SK-N-MC (cell line): ENCODE results near the gene BRICD5.

ENCODE experiments used
- DNase-seq: peaks from one replicate; pipeline ENCODE4 v3.0.0-alpha.2; 2011; ENCODE audit warnings: low read depth, low spot score
- H3K27ac ChIP-seq: fragments of 200-600 bp; sonication (generic); 2 replicates; pipeline ENCODE4 v1.5.1; 2016; ENCODE audit warnings: mixed run types
- H3K36me3 ChIP-seq: fragments of 200-600 bp; sonication (generic); 2 replicates; pipeline ENCODE4 v1.6.1; 2017; ENCODE audit warnings: antibody characterized with exemption, low read length, mixed read lengths; ENCODE audit not compliant: insufficient read depth
- H3K4me3 ChIP-seq: fragments of 200-600 bp; sonication (generic); 2 replicates; pipeline ENCODE4 v1.5.1; 2016
- H3K9ac ChIP-seq: fragments of 200-600 bp; sonication (generic); 2 replicates; pipeline ENCODE4 v1.8.0; 2017; ENCODE audit warnings: mixed run types, mixed read lengths; ENCODE audit not compliant: insufficient read length
- H3K9me3 ChIP-seq: fragments of 200-600 bp; sonication (generic); 2 replicates; pipeline ENCODE4 v1.6.1; 2017; ENCODE audit warnings: low read depth, mild to moderate bottlenecking, antibody characterized with exemption, low read length, moderate library complexity, mixed read lengths
- EZH2 ChIP-seq: fragments of 200-600 bp; sonication (generic); IDR thresholded peaks from one replicate; pipeline ENCODE4 v1.6.1; 2017; ENCODE audit warnings: antibody characterized with exemption
- FOXP2 ChIP-seq: optimal IDR thresholded peaks from 2 replicates; pipeline ENCODE3; 2011; ENCODE audit warnings: mild to moderate bottlenecking, moderate library complexity; ENCODE audit not compliant: insufficient read depth; ENCODE audit errors: extremely low read length, control extremely low read depth
- POLR2AphosphoS5 ChIP-seq: IDR thresholded peaks from 2 replicates; pipeline ENCODE4 v1.6.1; 2012; ENCODE audit warnings: mild to moderate bottlenecking, low read depth, low read length, borderline replicate concordance

Gene BRICD5

DNA sequence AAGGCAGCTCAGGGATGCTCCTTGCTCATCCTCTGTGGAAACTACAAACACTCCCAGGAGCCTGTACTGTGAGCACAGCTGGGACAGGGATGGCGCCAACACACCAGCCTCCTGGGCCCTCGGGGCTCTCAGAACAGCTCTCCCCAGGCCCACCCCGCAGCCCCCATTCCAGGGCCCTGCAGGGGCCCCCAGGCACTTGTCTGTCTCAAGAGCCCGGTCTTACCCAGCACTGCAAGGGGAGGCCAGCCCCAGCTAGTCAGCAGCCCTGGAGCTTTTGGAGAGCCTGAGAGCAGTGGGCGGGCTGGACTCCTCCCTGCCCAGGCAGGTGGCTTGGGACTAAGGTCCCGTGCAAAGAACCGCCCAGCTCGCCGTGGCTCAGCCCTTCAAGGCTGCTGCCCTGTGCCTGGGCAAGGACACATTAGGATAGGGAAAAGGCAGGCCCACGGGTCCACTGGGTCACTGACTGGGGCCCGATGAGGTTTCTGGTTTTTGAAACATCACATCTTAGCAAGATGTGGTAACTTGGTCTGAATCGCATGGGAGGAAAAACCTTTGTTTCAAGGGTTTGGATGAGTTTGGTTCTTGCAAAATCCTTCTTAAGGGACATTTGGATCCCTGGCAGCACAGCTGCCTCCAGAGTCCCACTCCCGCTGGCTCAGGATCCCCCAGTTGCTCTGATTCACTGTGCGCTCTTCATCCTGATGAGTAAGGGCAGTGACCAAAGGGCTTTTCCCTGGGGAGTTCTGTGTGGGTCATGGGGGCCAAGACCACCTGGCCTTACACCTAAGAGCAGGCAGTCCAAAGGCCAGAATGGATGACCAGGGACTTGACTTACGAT lies 28.4 kb upstream of the BRICD5 start:
- no peak overlapping the region for H3K4me3 ChIP-seq

DNA sequence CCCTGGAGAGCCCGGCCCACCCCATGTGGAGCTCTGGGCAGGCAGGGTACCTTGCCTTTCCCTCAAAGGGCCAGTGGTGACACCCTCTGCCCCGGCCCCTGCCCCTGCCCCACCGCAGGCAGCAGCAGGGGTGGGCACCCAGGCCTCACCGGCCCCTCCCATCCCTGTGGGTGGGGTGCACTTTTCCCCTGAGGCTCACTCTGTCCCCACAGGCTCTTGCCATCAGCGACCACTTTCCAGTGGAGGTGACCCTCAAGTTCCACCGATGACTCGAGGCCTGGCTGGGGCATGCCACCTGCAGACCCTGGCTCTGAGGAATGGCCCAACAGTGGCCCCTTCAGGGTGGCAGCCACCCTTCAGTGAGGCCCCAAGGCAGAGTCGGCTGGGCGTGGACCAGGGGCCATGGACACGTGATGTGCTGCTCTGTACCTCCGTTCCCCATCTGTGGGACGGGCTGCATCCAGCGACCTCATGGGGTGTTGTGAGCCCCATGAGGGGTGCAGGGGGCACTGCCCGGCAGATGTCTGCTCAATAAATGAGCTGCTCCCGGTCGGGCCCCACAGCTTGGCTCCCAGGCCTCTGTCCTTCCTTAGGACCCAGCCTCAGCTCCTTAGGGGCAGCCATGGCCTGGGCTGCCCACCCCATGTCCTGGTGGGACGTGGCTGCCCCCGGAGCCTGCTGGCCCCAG lies 27.6 kb upstream of the BRICD5 start:
- H3K9ac ChIP-seq: no peak overlapping the region
- H3K9me3 ChIP-seq: no peaks in the 10 kb centered on the region
- no peak overlapping the region for H3K27ac ChIP-seq
- peaks cover 8% of the 10 kb centered on the region; the same call in 1 of the 2 replicates for H3K36me3 ChIP-seq
- no peak overlapping the region for H3K4me3 ChIP-seq
- DNase-seq: no peak
- no peak for TF ChIP-seq EZH2
- no peak for TF ChIP-seq POLR2AphosphoS5
- TF ChIP-seq FOXP2: no peak

More for the DNA sequence above, 28.4 kb upstream of the BRICD5 start:
- Histone ChIP-seq H3K9me3 (no peaks in the 10 kb centered on the region), H3K36me3 (peaks cover 14% of the 10 kb centered on the region; the same call in 1 of the 2 replicates), H3K27ac (no peak overlapping the region), H3K9ac (no peak overlapping the region)
- DNase-seq: no peak
- TF ChIP-seq EZH2 (no peak), FOXP2 (no peak), POLR2AphosphoS5 (no peak)

- Histone ChIP-seq H3K36me3 (peaks cover 2% of the 10 kb centered on the region; the same call in 1 of the 2 replicates), H3K9ac (no peak overlapping the region)
These were observed 27.0 kb upstream of the BRICD5 start for GRCh38 chr16:2237493-2238149.

GRCh38 chr16:2237102-2237482 lies 26.4 kb upstream of the BRICD5 start:
- no peak for TF ChIP-seq FOXP2
- TF ChIP-seq EZH2: no peak
- TF ChIP-seq POLR2AphosphoS5: no peak
- Histone ChIP-seq H3K4me3 (peak overlapping the region; percentile 38; the same call in 1 of the 2 replicates), H3K9ac (no peak overlapping the region), H3K9me3 (no peaks in the 10 kb centered on the region), H3K27ac (no peak overlapping the region), H3K36me3 (no peaks in the 10 kb centered on the region; the same call in 1 of the 2 replicates)
- DNase-seq: no peak

More at GRCh38 chr16:2237493-2238149, 27.0 kb upstream of the BRICD5 start:
- no peaks in the 10 kb centered on the region for H3K9me3 ChIP-seq
- H3K27ac ChIP-seq: no peak overlapping the region
- no peak for DNase-seq
- peak overlapping the region; percentile 38; the same call in 1 of the 2 replicates for H3K4me3 ChIP-seq
- no peak for TF ChIP-seq FOXP2
- TF ChIP-seq EZH2: no peak
- no peak; the same call in 1 of the 2 replicates for TF ChIP-seq POLR2AphosphoS5

DNA sequence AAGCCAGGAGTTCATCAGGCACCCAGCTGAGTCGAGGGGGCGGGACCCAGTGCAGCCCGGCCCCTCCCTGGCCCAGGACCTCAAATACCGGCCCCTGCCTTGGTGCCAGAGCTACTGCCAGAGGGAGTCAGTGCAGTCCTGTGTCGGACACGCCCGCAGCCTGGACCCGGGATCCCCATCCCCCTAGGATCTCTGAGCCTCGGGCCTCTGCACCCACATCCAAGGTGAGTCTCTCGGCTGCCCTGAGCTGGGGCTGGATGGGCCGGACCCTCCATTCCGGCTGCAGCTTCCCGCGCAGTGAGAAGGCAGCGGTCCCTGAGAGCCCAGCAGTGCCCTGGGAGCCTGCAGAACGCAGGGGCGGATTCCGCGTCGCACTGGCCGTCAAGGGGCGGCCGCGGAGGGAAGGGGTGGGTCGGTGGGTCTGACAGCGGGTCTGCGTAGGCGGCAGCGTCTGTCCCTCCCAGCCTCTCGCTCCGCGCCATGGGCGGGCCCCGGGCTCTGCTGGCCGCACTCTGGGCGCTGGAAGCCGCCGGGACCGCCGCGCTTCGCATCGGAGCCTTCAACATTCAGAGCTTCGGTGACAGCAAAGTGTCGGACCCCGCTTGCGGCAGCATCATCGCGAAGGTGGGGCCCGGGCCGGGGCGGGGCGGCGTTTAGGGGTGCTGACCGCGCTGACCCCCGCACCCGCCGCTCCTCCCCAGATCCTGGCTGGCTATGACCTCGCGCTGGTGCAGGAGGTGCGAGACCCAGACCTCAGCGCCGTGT lies 25.9 kb upstream of the BRICD5 start, which contains the start of gene DNASE1L2:
TSS of gene DNASE1L2 (plus strand) at position 108 of the 765 bp plus-strand sequence. CDS start at position 481, 373 bp downstream.
- Histone ChIP-seq H3K36me3 (no peaks in the 10 kb centered on the region; the same call in 1 of the 2 replicates), H3K9me3 (no peaks in the 10 kb centered on the region), H3K27ac (no peak within 1 kb of the TSS), H3K4me3 (peak within 1 kb of the TSS; percentile 38; the same call in 1 of the 2 replicates), H3K9ac (no peak within 1 kb of the TSS)
- TF ChIP-seq EZH2 (no peak), POLR2AphosphoS5 (no peak), FOXP2 (no peak)
- no peak for DNase-seq

DNA sequence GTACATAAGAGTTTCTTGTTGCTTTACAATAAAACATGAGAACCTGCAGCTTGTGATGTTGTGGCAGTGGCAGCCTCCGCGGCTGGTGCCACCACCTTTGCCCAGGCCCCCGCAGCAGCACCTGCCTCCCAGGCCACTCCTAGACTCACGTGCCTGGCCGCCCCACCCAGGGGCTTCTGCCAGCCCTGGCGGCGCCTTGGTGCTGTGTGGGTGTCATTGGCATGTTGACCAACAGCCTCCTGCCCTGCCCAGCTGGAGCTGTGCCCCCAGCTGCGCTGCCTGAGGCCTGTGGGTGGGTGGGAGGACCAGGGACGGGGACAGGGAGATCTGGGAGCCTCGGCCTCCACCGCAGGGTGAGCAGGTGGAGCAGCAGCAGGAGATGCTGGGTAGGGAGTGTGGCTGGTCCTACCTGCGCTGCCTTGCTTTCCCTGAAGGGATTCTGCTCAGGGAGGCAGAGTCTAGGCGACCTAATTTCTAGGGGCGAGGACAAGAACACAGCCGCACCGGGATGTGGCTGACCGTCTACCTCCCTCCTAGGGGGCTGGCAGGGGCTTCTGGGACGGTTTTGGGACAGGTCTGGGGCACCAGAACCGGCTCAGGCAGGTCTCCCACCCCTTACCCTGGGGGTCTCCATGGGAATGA lies 25.2 kb upstream of the BRICD5 start:
- Histone ChIP-seq H3K27ac (no peak overlapping the region), H3K4me3 (no peak overlapping the region), H3K36me3 (peaks cover 3% of the 10 kb centered on the region; the same call in 1 of the 2 replicates), H3K9ac (no peak overlapping the region), H3K9me3 (no peaks in the 10 kb centered on the region)
- no peak for DNase-seq
- TF ChIP-seq FOXP2 (no peak), POLR2AphosphoS5 (0 out of 2 replicates have a peak, but pooled peaks have one; percentile 15), EZH2 (no peak)

- TF ChIP-seq EZH2 (no peak), FOXP2 (no peak), POLR2AphosphoS5 (no peak)
- Histone ChIP-seq H3K9ac (no peak overlapping the region), H3K36me3 (peaks cover 3% of the 10 kb centered on the region; the same call in 1 of the 2 replicates), H3K9me3 (no peaks in the 10 kb centered on the region), H3K27ac (no peak overlapping the region), H3K4me3 (no peak overlapping the region)
- no peak for DNase-seq
These were observed 24.6 kb upstream of the BRICD5 start for GRCh38 chr16:2235234-2235651.
